ENCODE measurements around the gene UNC5B.

- no peak for TF ChIP-seq POLR2A (IDR thresholded peaks at IDR 0.05)
- TF ChIP-seq CTCF (IDR thresholded peaks at IDR 0.05), result no peak
Observed at GRCh38 chr10:71241830-71242621, 29.7 kb downstream of the UNC5B start.
